ENCODE data around the gene MEA1.

DNA sequence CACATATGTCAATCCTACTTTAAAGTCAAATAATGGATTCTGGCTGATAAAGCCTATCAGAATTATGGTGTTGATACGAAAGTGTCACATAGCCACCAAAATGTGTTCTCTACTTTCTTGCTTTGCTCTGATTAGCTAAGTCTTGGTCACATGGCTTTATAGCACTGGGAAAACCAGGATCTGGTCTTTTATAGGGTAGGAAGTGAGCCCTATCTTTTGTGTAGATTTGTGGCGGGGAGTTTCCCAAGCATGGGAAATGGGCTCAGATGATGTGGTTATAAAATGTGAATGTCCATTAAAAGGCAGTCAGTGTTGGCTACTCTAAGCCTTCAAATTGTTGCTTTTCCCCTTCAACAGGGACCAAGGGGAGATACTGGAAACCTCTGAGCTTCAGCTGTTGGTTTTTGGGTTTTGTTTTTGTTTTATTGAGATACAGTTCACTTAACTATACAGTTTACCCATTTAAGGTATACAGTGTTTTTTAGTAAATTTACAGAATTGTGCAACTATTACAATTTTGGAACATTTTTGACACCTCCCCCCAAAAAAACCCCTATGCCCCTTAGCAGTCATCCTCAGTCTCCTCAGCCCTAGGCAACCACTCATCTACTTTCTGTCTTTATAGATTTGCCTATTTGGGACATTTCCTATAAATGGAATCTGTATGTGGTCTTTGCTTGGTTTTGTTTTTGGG is 19.9 kb upstream of the MEA1 start:
- TF ChIP-seq EZH2 (IDR thresholded peaks at IDR 0.05; ENCODE audit: low read length, unreplicated experiment): no peak
- TF ChIP-seq, protein P1, sequence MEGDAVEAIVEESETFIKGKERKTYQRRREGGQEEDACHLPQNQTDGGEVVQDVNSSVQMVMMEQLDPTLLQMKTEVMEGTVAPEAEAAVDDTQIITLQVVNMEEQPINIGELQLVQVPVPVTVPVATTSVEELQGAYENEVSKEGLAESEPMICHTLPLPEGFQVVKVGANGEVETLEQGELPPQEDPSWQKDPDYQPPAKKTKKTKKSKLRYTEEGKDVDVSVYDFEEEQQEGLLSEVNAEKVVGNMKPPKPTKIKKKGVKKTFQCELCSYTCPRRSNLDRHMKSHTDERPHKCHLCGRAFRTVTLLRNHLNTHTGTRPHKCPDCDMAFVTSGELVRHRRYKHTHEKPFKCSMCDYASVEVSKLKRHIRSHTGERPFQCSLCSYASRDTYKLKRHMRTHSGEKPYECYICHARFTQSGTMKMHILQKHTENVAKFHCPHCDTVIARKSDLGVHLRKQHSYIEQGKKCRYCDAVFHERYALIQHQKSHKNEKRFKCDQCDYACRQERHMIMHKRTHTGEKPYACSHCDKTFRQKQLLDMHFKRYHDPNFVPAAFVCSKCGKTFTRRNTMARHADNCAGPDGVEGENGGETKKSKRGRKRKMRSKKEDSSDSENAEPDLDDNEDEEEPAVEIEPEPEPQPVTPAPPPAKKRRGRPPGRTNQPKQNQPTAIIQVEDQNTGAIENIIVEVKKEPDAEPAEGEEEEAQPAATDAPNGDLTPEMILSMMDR (conservative IDR thresholded peaks at IDR 0.05; ENCODE audit: low read depth, low read length): no peak
- TF ChIP-seq EZH2phosphoT487 (IDR thresholded peaks at IDR 0.05; ENCODE audit: borderline replicate concordance, low read length): no peak

Measured in PC-3 (cell line).